ENCODE results near the gene RASA4.
"Not testable (repeated sequence)": the region's sequence is repeated elsewhere in the genome, so short reads cannot be mapped to it uniquely, and the experiment has no call there.

Gene RASA4

DNA sequence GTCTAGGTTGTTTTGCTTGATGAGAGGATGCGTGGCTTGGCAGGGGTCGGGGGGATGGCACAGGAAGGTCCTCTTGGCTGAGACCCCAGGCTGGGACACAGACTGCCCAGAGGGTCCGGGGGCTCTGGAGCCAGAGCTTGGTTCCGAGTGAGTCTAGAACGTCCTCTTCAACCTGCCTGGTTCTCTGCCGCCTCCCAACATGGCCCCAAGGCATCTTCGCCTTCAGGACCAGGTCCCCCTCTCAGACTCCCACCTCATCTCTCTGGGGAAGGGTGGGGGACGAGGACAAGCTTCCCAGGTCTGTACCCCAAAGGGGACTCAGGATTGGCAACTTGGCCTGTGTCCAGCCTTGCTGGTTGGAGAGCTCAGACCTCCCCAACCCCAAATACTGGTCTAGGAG is 74.5 kb downstream of the RASA4 start:
- not testable (repeated sequence) for DNase-seq

DNA sequence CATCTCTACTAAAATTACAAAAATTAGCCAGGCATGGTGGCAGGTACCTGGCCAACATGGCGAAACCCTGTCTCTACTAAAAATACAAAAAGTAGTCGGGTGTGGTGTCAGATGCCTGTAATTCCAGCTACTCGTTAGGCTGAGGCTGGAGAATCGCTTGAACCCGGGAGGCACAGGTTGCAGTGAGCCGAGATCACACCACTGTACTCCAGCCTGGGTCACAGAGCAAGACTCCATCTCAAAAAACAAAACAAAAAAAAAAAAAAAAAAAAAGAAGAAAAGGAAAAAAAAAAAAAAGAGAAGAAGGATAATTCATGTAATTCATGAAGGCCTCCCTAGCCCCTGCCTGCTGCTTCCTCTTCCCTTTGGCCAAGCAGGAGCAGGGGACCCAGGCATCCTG is 76.0 kb downstream of the RASA4 start:
- DNase-seq, result not testable (repeated sequence)

GRCh38 chr7:102535062-102535615 is 81.4 kb downstream of the RASA4 start:
- not testable (repeated sequence) for DNase-seq

GRCh38 chr7:102532127-102532526 is 84.4 kb downstream of the RASA4 start:
- not testable (repeated sequence) for DNase-seq

DNA sequence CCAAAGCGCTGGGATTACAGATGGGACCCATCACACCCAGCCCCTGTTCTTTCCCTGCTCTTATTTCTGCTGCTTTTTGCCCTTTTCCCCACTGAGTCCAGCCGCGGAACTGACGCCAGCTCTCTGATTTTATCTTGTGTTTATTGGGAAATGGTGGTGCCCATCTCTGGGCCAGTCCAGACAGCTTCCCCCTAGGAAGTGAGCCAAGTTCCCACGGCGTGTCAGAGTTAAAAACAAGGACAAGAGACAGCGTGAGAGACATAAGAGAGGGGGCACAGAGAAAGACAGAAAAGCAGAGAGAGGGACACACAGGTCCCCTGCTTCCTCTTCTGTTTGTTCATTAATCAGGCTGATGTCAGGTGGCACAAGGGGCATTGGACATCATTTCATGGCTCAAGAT is 85.0 kb downstream of the RASA4 start:
- DNase-seq, result not testable (repeated sequence)

- not testable (repeated sequence) for DNase-seq
These were observed 88.4 kb downstream of the RASA4 start for GRCh38 chr7:102527822-102528793.

- not testable (repeated sequence) for DNase-seq
These were observed 89.4 kb downstream of the RASA4 start for GRCh38 chr7:102527182-102527581.

DNA sequence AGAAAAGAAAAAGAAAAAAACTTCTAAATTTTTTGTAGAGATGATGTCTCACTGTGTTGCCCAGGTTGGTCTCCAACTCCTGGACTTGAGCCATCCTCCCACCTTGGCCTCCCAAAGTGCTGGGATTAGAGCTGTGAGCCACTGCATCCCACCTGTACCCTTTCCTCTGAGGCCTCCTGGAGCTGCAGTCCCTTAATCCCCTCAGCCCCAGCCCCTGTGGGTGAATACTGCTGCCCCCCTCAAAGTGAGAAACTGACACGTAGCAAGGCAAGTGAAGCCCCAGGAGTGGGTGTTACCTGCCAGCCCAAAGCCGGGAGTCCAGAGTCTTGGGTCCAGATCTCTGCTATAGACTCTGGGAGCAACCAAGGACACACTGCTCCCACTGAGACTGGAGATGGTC is 91.8 kb downstream of the RASA4 start:
- DNase-seq, result not testable (repeated sequence)

Data from effector CD8-positive, alpha-beta T cell (primary cell).